ENCODE data around the gene PLXDC2.

DNA sequence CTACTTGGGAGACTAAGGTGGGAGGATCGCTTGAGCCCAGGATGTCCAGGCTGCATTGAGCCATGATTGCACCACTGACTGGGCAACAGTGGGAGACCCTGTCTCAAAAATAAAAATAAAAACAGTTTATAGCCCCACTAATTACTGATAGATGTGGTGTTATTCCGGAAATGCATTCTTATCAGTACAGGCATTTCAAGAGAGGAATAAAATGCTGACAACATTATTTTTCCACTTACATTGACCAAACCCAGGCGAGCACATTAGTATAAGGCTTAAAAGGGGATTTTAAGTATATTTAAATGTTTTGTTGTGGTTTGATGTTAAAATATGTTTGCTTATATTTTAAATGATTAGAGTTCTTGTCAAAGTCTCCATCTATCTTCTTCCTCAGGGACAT is 359.5 kb downstream of the PLXDC2 start:
- TF ChIP-seq CTCF (IDR thresholded peaks at IDR 0.05; ENCODE audit: low read length), result no peak
- TF ChIP-seq EZH2 (IDR thresholded peaks at IDR 0.05; ENCODE audit: borderline replicate concordance, low read length), result no peak
